ENCODE data around the gene ANTXR1. TPM values are rescaled to one million over a fixed set of nuclear protein-coding genes. Genes with fewer than 3 reads are reported as not detected.
"Not testable (repeated sequence)": the region's sequence is repeated elsewhere in the genome, so short reads cannot be mapped to it uniquely, and the experiment has no call there.

Gene ANTXR1
- total and polyA plus RNA-seq, 7 experiments from 2014 or later, result 0.18 TPM; not detected in 6

DNA sequence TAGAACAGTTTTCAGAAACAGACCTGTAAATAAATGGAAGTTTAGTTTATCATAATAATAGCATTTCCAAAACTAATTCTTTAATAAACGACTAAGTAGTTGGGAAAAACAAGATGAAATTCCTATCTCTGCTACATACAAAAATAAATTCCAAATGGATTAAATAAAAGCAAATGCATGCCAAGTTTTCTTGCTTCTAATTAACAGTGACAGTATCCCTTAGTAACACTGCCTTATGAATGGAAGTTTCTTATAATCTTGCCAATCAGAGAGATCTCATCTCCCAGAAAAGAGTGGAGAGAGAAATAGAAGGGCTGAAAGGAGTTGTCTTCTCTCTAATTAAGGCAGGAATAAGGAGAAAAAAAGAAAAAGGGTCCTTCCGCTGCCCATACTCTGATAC lies 240.1 kb downstream of the ANTXR1 start:
- H3K4me3 Mint-ChIP-seq, result no peak overlapping the region
- intact Hi-C loops (cut with micrococcal nuclease), result no loop called here
- no peak for DNase-seq
- Histone ChIP-seq H3K27ac (ENCODE audit: low read depth, low read length) (no peak overlapping the region), H3K9me3 (ENCODE audit: control insufficient read depth in 2 of 3, low read length in 3 of 3) (no peaks in the 10 kb centered on the region), H3K4me3 (ENCODE audit: low read length) (no peak overlapping the region), H3K27me3 (ENCODE audit: control insufficient read depth in 2 of 2, insufficient read depth in 2 of 2, low read length in 2 of 2) (no peaks in the 10 kb centered on the region), H3K36me3 (ENCODE audit: control insufficient read depth in 2 of 3, insufficient read depth in 3 of 3, low read length in 3 of 3) (no peaks in the 10 kb centered on the region), H3K4me1 (ENCODE audit: control insufficient read depth in 2 of 2, insufficient read depth in 2 of 2, low read length in 2 of 2) (no peaks in the 10 kb centered on the region)
- H3K4me1 Mint-ChIP-seq, result no peaks in the 10 kb centered on the region
- ChIA-PET POLR2A (no interaction called here), CTCF (no interaction called here)
- no peak overlapping the region for H3K27ac Mint-ChIP-seq
- no peak for ATAC-seq
- peaks cover 0 to 13% (median 0%) of the 10 kb centered on the region in 11 donors for H3K9me3 Mint-ChIP-seq
- H3K27me3 Mint-ChIP-seq, result peaks cover 38 to 61% (median 45%) of the 10 kb centered on the region in 5 donors
- no peaks in the 10 kb centered on the region for H3K36me3 Mint-ChIP-seq

DNA sequence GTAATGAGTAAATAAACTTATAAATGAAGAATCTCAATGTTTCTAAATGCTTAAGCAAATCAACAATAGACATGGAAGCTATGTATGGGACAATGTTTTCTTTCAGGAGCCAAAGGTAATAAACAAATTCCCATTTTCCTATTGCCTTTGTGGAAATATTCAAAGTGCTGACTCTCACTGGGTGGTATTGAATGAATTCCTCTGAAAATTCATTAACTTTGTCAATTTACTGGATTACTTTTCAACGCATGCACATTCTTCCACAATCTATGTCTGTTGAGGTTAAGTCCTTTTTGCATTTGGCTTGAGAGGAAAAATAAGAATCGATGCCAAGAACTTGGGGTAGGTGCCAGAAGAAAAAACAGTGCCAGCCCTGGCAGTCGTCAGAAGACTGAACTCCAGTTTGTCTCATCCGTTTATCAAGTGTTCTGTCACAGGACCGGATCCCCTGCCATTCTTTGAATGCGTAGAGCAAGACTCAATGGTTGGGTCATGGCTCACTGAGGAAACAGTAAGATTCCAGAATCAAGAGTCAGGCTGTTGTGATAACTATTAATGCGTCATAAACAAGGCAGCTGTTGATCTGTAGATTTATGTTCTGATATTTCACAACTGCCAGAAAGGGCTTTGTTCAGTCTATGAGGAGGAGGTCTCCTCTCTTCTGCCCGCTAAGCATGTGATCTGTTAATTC lies 240.8 kb downstream of the ANTXR1 start:
- no peak for DNase-seq
- H3K27ac ChIP-seq (ENCODE audit: low read depth, low read length), result no peak overlapping the region
- intact Hi-C loops (cut with micrococcal nuclease), result no loop called here

DNA sequence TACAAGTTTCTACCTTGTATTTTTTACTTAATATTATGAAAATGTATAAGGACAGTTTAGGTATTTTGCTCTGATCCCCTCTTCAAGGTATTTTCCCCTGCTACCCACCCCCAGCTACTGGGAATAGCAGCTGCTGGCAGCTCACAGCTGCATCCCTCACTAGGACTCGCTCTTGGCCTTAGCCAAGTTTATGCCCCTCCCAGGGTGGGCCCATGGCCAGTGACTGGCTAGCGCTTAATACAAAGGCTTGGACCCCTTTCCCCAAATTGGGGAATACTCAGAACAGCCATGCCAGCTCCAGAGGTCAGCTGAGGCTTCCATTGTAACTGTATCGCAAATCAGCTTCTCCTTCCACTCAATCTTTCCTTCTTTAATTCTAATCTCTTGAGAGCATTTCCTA lies 242.8 kb downstream of the ANTXR1 start:
- no peaks in the 10 kb centered on the region for H3K36me3 ChIP-seq (ENCODE audit: control insufficient read depth in 2 of 3, insufficient read depth in 3 of 3, low read length in 3 of 3)
- no peak overlapping the region for H3K27ac ChIP-seq (ENCODE audit: low read depth, low read length)
- no peaks in the 10 kb centered on the region for H3K4me1 ChIP-seq (ENCODE audit: control insufficient read depth in 2 of 2, insufficient read depth in 2 of 2, low read length in 2 of 2)
- peaks cover 6 to 37% (median 19%) of the 10 kb centered on the region in 11 donors for H3K9me3 Mint-ChIP-seq
- DNase-seq (no peak), ATAC-seq (no peak)
- H3K36me3 Mint-ChIP-seq, result peaks cover 0 to 7% (median 0%) of the 10 kb centered on the region in 5 donors
- no peaks in the 10 kb centered on the region for H3K27me3 ChIP-seq (ENCODE audit: control insufficient read depth in 2 of 2, insufficient read depth in 2 of 2, low read length in 2 of 2)
- intact Hi-C loops (cut with micrococcal nuclease), result no loop called here
- H3K4me3 ChIP-seq (ENCODE audit: low read length), result no peak overlapping the region
- peaks cover 0 to 12% (median 0%) of the 10 kb centered on the region in 3 experiments for H3K9me3 ChIP-seq (ENCODE audit: control insufficient read depth in 2 of 3, low read length in 3 of 3)
- H3K27ac Mint-ChIP-seq, result no peak overlapping the region
- POLR2A ChIA-PET, result no interaction called here
- peaks cover 33 to 43% (median 40%) of the 10 kb centered on the region in 5 donors for H3K27me3 Mint-ChIP-seq
- CTCF ChIA-PET, result no interaction called here
- no peaks in the 10 kb centered on the region for H3K4me1 Mint-ChIP-seq
- H3K4me3 Mint-ChIP-seq, result no peak overlapping the region

More for the DNA sequence above, 240.8 kb downstream of the ANTXR1 start:
- peaks cover 0 to 4% (median 0%) of the 10 kb centered on the region in 5 donors for H3K36me3 Mint-ChIP-seq
- H3K27ac Mint-ChIP-seq, result no peak overlapping the region
- Histone ChIP-seq H3K9me3 (ENCODE audit: control insufficient read depth in 2 of 3, low read length in 3 of 3) (no peaks in the 10 kb centered on the region), H3K36me3 (ENCODE audit: control insufficient read depth in 2 of 3, insufficient read depth in 3 of 3, low read length in 3 of 3) (no peaks in the 10 kb centered on the region), H3K4me1 (ENCODE audit: control insufficient read depth in 2 of 2, insufficient read depth in 2 of 2, low read length in 2 of 2) (no peaks in the 10 kb centered on the region), H3K27me3 (ENCODE audit: control insufficient read depth in 2 of 2, insufficient read depth in 2 of 2, low read length in 2 of 2) (no peaks in the 10 kb centered on the region), H3K4me3 (ENCODE audit: low read length) (no peak overlapping the region)
- no peak overlapping the region for H3K4me3 Mint-ChIP-seq
- H3K9me3 Mint-ChIP-seq, result peaks cover 2 to 19% (median 6%) of the 10 kb centered on the region in 11 donors
- no peaks in the 10 kb centered on the region for H3K4me1 Mint-ChIP-seq
- POLR2A ChIA-PET, result no interaction called here
- CTCF ChIA-PET, result no interaction called here
- peaks cover 38 to 55% (median 45%) of the 10 kb centered on the region in 5 donors for H3K27me3 Mint-ChIP-seq
- ATAC-seq, result no peak

DNA sequence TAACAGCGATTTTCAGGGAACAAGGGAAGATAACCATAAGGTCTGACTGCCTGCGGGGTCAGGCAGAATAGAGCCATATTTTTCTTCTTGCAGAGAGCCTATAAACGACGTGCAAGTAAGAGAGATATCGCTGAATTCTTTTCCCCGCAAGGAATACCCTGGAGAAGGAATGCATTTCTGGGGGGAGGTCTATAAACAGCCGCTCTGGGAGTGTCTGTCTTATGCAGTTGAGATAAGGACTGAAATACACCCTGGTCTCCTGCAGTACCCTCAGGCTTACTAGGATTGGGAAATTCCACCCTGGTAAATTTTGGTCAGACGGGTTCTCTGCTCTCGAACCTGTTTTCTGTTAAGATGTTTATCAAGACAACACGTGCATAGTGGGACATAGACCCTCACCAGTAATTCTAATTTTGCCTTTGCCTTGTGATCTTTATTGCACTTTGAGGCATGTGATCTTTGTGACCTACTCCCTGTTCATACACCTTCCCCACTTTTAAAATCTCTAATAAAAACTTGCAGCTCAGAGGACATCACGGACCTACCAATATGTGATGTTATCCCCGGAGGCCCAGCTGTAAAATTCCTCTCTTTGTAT lies 247.1 kb downstream of the ANTXR1 start:
- ATAC-seq; H3K27ac Mint-ChIP-seq; H3K27ac ChIP-seq (ENCODE audit: low read depth, low read length); H3K36me3 ChIP-seq (ENCODE audit: control insufficient read depth in 2 of 3, insufficient read depth in 3 of 3, low read length in 3 of 3); H3K4me3 Mint-ChIP-seq; H3K4me1 ChIP-seq (ENCODE audit: control insufficient read depth in 2 of 2, insufficient read depth in 2 of 2, low read length in 2 of 2); CTCF ChIA-PET; DNase-seq; POLR2A ChIA-PET; H3K4me1 Mint-ChIP-seq; H3K27me3 ChIP-seq (ENCODE audit: control insufficient read depth in 2 of 2, insufficient read depth in 2 of 2, low read length in 2 of 2); H3K4me3 ChIP-seq (ENCODE audit: low read length); intact Hi-C loops (cut with micrococcal nuclease): not testable (repeated sequence)
- peaks cover 0 to 15% (median 0%) of the 10 kb centered on the region in 3 experiments for H3K9me3 ChIP-seq (ENCODE audit: control insufficient read depth in 2 of 3, low read length in 3 of 3)
- Mint-ChIP-seq H3K27me3 (peaks cover 20 to 38% (median 29%) of the 10 kb centered on the region in 5 donors), H3K9me3 (peaks cover 9 to 59% (median 28%) of the 10 kb centered on the region in 11 donors), H3K36me3 (peaks cover 0 to 10% (median 0%) of the 10 kb centered on the region in 5 donors)

DNA sequence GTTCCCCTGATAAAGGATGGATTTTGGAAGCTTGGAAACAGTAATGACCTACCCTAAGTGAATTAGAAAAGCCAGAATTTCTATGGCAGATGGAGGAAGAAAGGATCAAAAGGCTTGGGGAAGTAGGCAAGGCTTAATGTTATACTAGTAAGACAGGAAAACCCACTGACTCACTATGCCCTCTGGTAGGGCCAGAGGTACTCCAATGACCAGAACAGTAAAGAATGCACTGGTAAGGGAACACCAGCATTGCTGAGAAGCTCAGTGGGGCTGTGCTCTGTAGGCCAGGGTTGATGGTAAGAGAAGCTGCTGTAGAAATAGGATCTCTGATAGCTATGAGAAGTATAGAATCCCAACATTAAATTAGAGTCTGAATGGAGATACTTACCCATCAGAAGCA lies 247.7 kb downstream of the ANTXR1 start:
- no peak overlapping the region for H3K27ac ChIP-seq (ENCODE audit: low read depth, low read length)
- POLR2A ChIA-PET, result no interaction called here
- no peaks in the 10 kb centered on the region for H3K4me1 ChIP-seq (ENCODE audit: control insufficient read depth in 2 of 2, insufficient read depth in 2 of 2, low read length in 2 of 2)
- Mint-ChIP-seq H3K27me3 (peaks cover 26 to 41% (median 27%) of the 10 kb centered on the region in 5 donors), H3K4me3 (no peak overlapping the region), H3K27ac (no peak overlapping the region), H3K4me1 (no peaks in the 10 kb centered on the region), H3K36me3 (peaks cover 0 to 10% (median 0%) of the 10 kb centered on the region in 5 donors), H3K9me3 (peaks cover 9 to 59% (median 28%) of the 10 kb centered on the region in 11 donors)
- intact Hi-C loops (cut with micrococcal nuclease), result no loop called here
- DNase-seq (no peak), ATAC-seq (no peak)
- CTCF ChIA-PET, result no interaction called here
- H3K27me3 ChIP-seq (ENCODE audit: control insufficient read depth in 2 of 2, insufficient read depth in 2 of 2, low read length in 2 of 2), result no peaks in the 10 kb centered on the region
- peaks cover 0 to 15% (median 0%) of the 10 kb centered on the region in 3 experiments for H3K9me3 ChIP-seq (ENCODE audit: control insufficient read depth in 2 of 3, low read length in 3 of 3)
- H3K36me3 ChIP-seq (ENCODE audit: control insufficient read depth in 2 of 3, insufficient read depth in 3 of 3, low read length in 3 of 3), result no peaks in the 10 kb centered on the region
- no peak overlapping the region for H3K4me3 ChIP-seq (ENCODE audit: low read length)

DNA sequence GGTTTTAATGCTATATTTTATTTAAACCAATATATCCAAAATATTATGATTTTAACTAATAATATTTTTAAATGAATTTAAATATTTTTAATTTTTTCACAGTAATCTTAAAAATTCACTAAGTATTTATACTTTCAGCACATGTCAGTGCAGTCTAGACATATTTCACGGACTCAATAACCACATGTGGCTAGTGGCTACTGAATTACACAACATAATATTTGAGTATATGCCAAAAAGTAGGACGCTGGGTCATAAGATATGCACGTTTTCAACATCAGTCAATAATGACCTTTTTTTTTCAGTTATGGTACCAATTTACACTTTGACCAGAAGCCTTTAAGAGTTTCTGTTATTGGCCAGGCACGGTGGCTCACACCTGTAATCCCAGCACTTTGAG lies 256.4 kb downstream of the ANTXR1 start:
- no peak overlapping the region for H3K4me3 ChIP-seq (ENCODE audit: low read length)
- no peaks in the 10 kb centered on the region for H3K36me3 Mint-ChIP-seq
- intact Hi-C loops (cut with micrococcal nuclease), result no loop called here
- H3K4me3 Mint-ChIP-seq, result no peak overlapping the region
- H3K4me1 Mint-ChIP-seq, result peaks cover 0 to 4% (median 0%) of the 10 kb centered on the region in 7 donors
- H3K4me1 ChIP-seq (ENCODE audit: control insufficient read depth in 2 of 2, insufficient read depth in 2 of 2, low read length in 2 of 2), result no peaks in the 10 kb centered on the region
- ATAC-seq (no peak), DNase-seq (no peak)
- H3K27ac Mint-ChIP-seq, result no peak overlapping the region
- no peaks in the 10 kb centered on the region for H3K27me3 ChIP-seq (ENCODE audit: control insufficient read depth in 2 of 2, insufficient read depth in 2 of 2, low read length in 2 of 2)
- H3K9me3 ChIP-seq (ENCODE audit: control insufficient read depth in 2 of 3, low read length in 3 of 3), result no peaks in the 10 kb centered on the region
- H3K9me3 Mint-ChIP-seq, result peaks cover 0 to 2% (median 0%) of the 10 kb centered on the region in 11 donors
- no peak overlapping the region for H3K27ac ChIP-seq (ENCODE audit: low read depth, low read length)
- peaks cover 27 to 47% (median 40%) of the 10 kb centered on the region in 5 donors for H3K27me3 Mint-ChIP-seq
- H3K36me3 ChIP-seq (ENCODE audit: control insufficient read depth in 2 of 3, insufficient read depth in 3 of 3, low read length in 3 of 3), result no peaks in the 10 kb centered on the region
- CTCF ChIA-PET, result no interaction called here
- POLR2A ChIA-PET, result no interaction called here

DNA sequence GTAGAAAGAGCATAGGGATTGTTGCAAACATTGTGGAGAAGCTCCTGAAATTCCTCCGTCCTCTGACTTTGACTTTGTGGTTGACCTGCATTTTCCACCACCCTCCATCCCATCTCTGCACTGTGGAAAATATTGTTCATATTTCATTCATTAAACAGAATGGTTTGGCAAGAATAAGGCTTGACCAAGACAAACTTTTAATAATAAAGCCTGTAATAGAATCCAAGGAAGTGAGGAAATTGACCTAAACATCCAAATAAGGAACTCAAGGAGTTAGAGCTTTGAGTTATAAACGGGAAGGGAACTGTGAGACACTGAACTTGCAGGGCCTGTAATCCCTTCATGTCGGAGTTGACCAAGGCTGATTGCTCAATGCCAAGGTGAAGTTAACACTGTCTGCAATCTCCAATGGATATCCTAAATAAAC lies 258.9 kb downstream of the ANTXR1 start:
- Mint-ChIP-seq H3K4me3 (no peak overlapping the region), H3K4me1 (peaks cover 0 to 4% (median 0%) of the 10 kb centered on the region in 7 donors), H3K36me3 (no peaks in the 10 kb centered on the region), H3K27ac (no peak overlapping the region), H3K27me3 (peaks cover 42 to 45% (median 43%) of the 10 kb centered on the region in 5 donors), H3K9me3 (no peaks in the 10 kb centered on the region)
- Histone ChIP-seq H3K27me3 (ENCODE audit: control insufficient read depth in 2 of 2, insufficient read depth in 2 of 2, low read length in 2 of 2) (no peaks in the 10 kb centered on the region), H3K4me3 (ENCODE audit: low read length) (no peak overlapping the region), H3K36me3 (ENCODE audit: control insufficient read depth in 2 of 3, insufficient read depth in 3 of 3, low read length in 3 of 3) (no peaks in the 10 kb centered on the region), H3K9me3 (ENCODE audit: control insufficient read depth in 2 of 3, low read length in 3 of 3) (no peaks in the 10 kb centered on the region), H3K27ac (ENCODE audit: low read depth, low read length) (no peak overlapping the region), H3K4me1 (ENCODE audit: control insufficient read depth in 2 of 2, insufficient read depth in 2 of 2, low read length in 2 of 2) (no peaks in the 10 kb centered on the region)
- no peak for ATAC-seq
- POLR2A ChIA-PET, result no interaction called here
- no peak for DNase-seq
- intact Hi-C loops (cut with micrococcal nuclease), result no loop called here
- CTCF ChIA-PET, result no interaction called here

Data from naive thymus-derived CD4-positive, alpha-beta T cell (primary cell).